Epidermal melanocyte (primary cell): ENCODE measurements around the gene SMC3.
"Not testable (repeated sequence)": the region's sequence is repeated elsewhere in the genome, so short reads cannot be mapped to it uniquely, and the experiment has no call there.

Experiments
- DNase-seq: peaks from one replicate; pipeline ENCODE4 v3.0.0; 2011; ENCODE audit warnings: low spot score; ENCODE audit not compliant: insufficient read length

The SMC3 gene

GRCh38 chr10:110567201-110568054 lies at the start of gene SMC3:
Gene SMC3 (plus strand): TSS chr10:110567695. CDS start chr10:110567817, 122 bp downstream.
- peak; percentile 68 for DNase-seq

GRCh38 chr10:110522365-110522988 lies 45.0 kb upstream of the SMC3 start:
- no peak for DNase-seq

- DNase-seq: no peak
Observed at GRCh38 chr10:110523736-110524135, 43.8 kb upstream of the SMC3 start.

GRCh38 chr10:110524179-110524858 lies 43.2 kb upstream of the SMC3 start:
- no peak for DNase-seq

- DNase-seq: no peak
Observed at GRCh38 chr10:110524859-110525232, 42.6 kb upstream of the SMC3 start.

GRCh38 chr10:110525349-110526260 lies 41.9 kb upstream of the SMC3 start:
- no peak for DNase-seq

- no peak for DNase-seq
Observed at GRCh38 chr10:110527731-110528171, 39.7 kb upstream of the SMC3 start.

- DNase-seq: no peak
Observed at GRCh38 chr10:110528224-110528996, 39.1 kb upstream of the SMC3 start.

GRCh38 chr10:110528997-110529524 lies 38.4 kb upstream of the SMC3 start:
- not testable (repeated sequence) for DNase-seq

GRCh38 chr10:110529596-110530011 lies 37.9 kb upstream of the SMC3 start:
- DNase-seq: no peak

- DNase-seq: peak; percentile 53
Observed at GRCh38 chr10:110530131-110530831, 37.2 kb upstream of the SMC3 start.

GRCh38 chr10:110531687-110532086 lies 35.8 kb upstream of the SMC3 start:
- DNase-seq: no peak

- DNase-seq: not testable (repeated sequence)
Observed at GRCh38 chr10:110532628-110533027, 34.9 kb upstream of the SMC3 start.

- no peak for DNase-seq
Observed at GRCh38 chr10:110533149-110533548, 34.3 kb upstream of the SMC3 start.

- no peak for DNase-seq
Observed at GRCh38 chr10:110534571-110534970, 32.9 kb upstream of the SMC3 start.

GRCh38 chr10:110535958-110536891 lies 31.3 kb upstream of the SMC3 start:
- DNase-seq: no peak

GRCh38 chr10:110539091-110539490 lies 28.4 kb upstream of the SMC3 start:
- no peak for DNase-seq

- no peak for DNase-seq
Observed at GRCh38 chr10:110540031-110540430, 27.5 kb upstream of the SMC3 start.
